ENCODE measurements around the gene ZNF385A.

Gene ZNF385A

GRCh38 chr12:54394986-54395385 is 10.5 kb upstream of the ZNF385A start:
- ATAC-seq, result no peak
- TF ChIP-seq CREB5 (CRISPR knock-in tag; IDR thresholded peaks at IDR 0.05; ENCODE audit: low read depth) (no peak), PPARA (CRISPR knock-in tag; IDR thresholded peaks at IDR 0.05; ENCODE audit: borderline replicate concordance) (no peak)

GRCh38 chr12:54394281-54394719 is 9.8 kb upstream of the ZNF385A start:
- TF ChIP-seq RARB (CRISPR knock-in tag; IDR thresholded peaks at IDR 0.05), result no peak
- TF ChIP-seq ZNF565 (CRISPR knock-in tag; conservative IDR thresholded peaks at IDR 0.05; ENCODE audit: low read depth), result no peak
- TF ChIP-seq ZNF8 (CRISPR knock-in tag; IDR thresholded peaks at IDR 0.05), result no peak
- no peak for TF ChIP-seq OSR1 (CRISPR knock-in tag; IDR thresholded peaks at IDR 0.05)
- no peak for TF ChIP-seq CREB5 (CRISPR knock-in tag; IDR thresholded peaks at IDR 0.05; ENCODE audit: low read depth)
- TF ChIP-seq ISL1 (CRISPR knock-in tag; IDR thresholded peaks at IDR 0.05), result no peak
- no peak for TF ChIP-seq SNAI2 (CRISPR knock-in tag; IDR thresholded peaks at IDR 0.05)
- TF ChIP-seq TSHZ2 (CRISPR knock-in tag; IDR thresholded peaks at IDR 0.05), result no peak
- TF ChIP-seq ESRRG (CRISPR knock-in tag; IDR thresholded peaks at IDR 0.05), result no peak
- no peak for TF ChIP-seq ZC3H10 (CRISPR knock-in tag; IDR thresholded peaks at IDR 0.05)
- no peak for TF ChIP-seq PATZ1 (CRISPR knock-in tag; IDR thresholded peaks at IDR 0.05; ENCODE audit: borderline replicate concordance)
- TF ChIP-seq POU6F1 (CRISPR knock-in tag; IDR thresholded peaks at IDR 0.05; ENCODE audit: borderline replicate concordance, low read depth), result no peak
- no peak for TF ChIP-seq TOX (CRISPR knock-in tag; IDR thresholded peaks at IDR 0.05; ENCODE audit: borderline replicate concordance)
- no peak for TF ChIP-seq ZFP3 (CRISPR knock-in tag; IDR thresholded peaks at IDR 0.05)
- no peak for TF ChIP-seq CSRNP3 (CRISPR knock-in tag; IDR thresholded peaks at IDR 0.05)
- TF ChIP-seq PPARA (CRISPR knock-in tag; IDR thresholded peaks at IDR 0.05; ENCODE audit: borderline replicate concordance), result no peak
- no peak for TF ChIP-seq CSDC2 (CRISPR knock-in tag; IDR thresholded peaks at IDR 0.05)
- TF ChIP-seq GLIS3 (CRISPR knock-in tag; IDR thresholded peaks at IDR 0.05), result no peak
- no peak for TF ChIP-seq ZFP30 (CRISPR knock-in tag; IDR thresholded peaks at IDR 0.05)
- TF ChIP-seq ZNF70 (CRISPR knock-in tag; IDR thresholded peaks at IDR 0.05), result no peak
- ATAC-seq, result peak; percentile 67

- no peak for ATAC-seq
- TF ChIP-seq GLIS3 (CRISPR knock-in tag; IDR thresholded peaks at IDR 0.05) (no peak), SNAI2 (CRISPR knock-in tag; IDR thresholded peaks at IDR 0.05) (no peak), ZC3H10 (CRISPR knock-in tag; IDR thresholded peaks at IDR 0.05) (no peak), OSR1 (CRISPR knock-in tag; IDR thresholded peaks at IDR 0.05) (no peak), ZNF70 (CRISPR knock-in tag; IDR thresholded peaks at IDR 0.05) (no peak), CSDC2 (CRISPR knock-in tag; IDR thresholded peaks at IDR 0.05) (no peak), ZFP3 (CRISPR knock-in tag; IDR thresholded peaks at IDR 0.05) (no peak), CREB5 (CRISPR knock-in tag; IDR thresholded peaks at IDR 0.05; ENCODE audit: low read depth) (no peak), PPARA (CRISPR knock-in tag; IDR thresholded peaks at IDR 0.05; ENCODE audit: borderline replicate concordance) (no peak), ESRRG (CRISPR knock-in tag; IDR thresholded peaks at IDR 0.05) (no peak)
These were observed 9.2 kb upstream of the ZNF385A start for GRCh38 chr12:54393743-54394142.

Data from SK-N-SH treated with all-trans-retinoic acid at 6 μM for 48 hours (cell line).